ENCODE measurements around the gene KRT72. TPM values are rescaled to one million over a fixed set of nuclear protein-coding genes. Genes with fewer than 3 reads are reported as not detected.
"Not testable (repeated sequence)": the region's sequence is repeated elsewhere in the genome, so short reads cannot be mapped to it uniquely, and the experiment has no call there.

KRT72 gene
- total RNA-seq, 1 donor from 2014 or later: not detected

DNA sequence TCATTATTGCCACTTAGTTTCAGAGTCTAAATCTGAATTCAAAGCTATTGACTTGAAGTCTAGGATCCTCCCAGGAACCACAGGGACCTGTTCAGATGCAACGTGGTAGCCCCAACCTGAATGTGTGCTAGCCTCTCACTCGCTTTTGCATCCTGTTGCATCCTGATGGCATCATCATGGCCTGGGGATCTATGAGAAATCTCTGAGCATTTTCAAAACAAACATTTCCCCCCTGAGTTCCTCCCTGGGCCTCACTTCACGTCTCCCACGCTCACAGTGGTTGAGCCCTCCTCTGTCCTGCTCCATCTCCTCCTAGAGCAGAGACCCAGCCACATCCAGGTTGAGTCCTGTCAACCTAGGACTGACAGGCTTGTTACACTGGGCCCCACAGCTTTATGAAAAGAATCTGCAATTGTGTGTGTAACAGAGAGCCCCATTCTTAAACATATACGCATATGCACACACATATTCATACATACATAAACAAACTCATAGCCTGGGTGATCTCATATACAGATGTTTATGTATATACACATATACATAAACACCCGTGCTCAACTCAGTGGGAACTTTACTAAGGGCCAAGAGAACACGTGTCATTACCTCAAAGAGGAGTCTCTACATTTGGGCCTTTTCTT lies 5.4 kb upstream of the KRT72 start:
- DNase-seq (ENCODE audit: low read depth in 2 of 2): no peak

DNA sequence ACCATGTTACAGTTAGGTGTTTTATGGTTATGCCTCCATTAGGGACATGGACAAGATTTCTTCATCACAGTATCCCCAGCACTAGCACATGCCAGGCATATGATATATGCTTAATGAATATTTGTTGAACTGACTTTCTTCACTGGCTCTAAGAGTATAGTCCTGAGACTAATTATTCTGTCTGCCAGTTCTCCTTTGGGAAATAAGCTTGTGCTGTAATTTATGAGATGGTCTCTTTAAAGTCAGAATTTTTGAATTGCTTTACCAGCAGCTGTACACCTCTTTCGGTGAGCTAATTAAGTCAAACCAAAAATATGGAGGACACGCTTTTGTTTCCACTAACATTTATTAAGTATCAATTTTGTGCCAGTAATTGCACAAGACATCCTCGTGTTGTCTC lies 4.8 kb upstream of the KRT72 start:
- no peak for DNase-seq (ENCODE audit: low read depth in 2 of 2)

DNA sequence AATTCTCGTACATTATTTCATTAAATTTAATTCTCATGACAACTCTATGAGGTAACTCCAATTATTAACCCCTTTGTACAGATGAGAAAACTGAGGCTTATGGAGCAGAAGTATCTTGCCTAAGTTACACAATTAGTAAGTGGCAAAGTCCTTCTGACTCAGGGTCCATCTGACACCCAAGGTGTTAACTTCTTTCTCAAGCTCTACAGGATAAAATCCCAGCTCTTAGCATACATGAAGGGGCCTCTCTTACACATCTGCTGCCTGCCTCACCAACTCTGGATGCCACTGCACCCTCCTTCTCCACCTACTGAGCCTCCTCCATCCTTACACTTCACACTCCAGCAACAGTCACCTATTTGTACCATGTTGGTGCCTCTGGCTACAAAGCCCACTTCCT lies 4.3 kb upstream of the KRT72 start:
- no peak for DNase-seq (ENCODE audit: low read depth in 2 of 2)

DNA sequence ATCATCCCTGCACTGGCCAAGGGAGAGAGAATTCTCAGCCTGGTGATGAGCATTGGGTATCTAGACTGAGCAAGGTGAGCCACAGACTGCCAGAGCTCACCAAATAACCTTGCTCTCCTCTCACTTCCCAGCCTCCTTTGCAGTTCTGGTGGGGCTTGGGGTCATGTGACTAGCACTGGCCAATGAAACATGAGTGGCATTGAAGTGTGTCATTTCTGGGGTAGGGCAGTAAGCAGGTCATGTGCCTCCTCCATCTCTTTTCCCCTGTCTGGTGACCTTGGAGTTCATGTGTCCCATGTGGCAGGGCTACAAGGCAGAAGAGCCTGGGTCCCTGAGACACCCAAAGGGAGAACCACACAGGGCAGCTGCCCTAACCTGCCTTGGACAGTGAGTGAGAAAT lies 3.6 kb upstream of the KRT72 start:
- DNase-seq (ENCODE audit: low read depth in 2 of 2): no peak

DNA sequence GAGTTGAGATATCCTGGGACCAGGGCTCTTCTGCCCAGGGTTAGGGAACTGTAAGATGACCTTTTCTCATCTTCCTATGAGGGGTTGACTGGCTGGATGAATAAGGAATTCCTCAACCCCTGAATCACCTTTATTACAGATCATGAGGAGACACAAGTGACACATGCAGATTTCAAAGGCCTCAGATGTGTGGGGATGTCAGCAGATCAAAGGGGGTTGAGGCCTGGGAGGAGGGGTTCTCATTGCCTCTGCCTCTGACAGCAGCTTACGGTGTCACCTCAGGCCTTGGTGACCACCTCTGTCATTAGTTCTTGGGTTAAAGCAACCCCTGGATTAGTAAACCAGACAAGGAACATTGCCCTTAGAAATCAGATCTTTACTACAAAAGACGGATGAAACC lies 2.1 kb upstream of the KRT72 start:
- DNase-seq (ENCODE audit: low read depth in 2 of 2): no peak

DNA sequence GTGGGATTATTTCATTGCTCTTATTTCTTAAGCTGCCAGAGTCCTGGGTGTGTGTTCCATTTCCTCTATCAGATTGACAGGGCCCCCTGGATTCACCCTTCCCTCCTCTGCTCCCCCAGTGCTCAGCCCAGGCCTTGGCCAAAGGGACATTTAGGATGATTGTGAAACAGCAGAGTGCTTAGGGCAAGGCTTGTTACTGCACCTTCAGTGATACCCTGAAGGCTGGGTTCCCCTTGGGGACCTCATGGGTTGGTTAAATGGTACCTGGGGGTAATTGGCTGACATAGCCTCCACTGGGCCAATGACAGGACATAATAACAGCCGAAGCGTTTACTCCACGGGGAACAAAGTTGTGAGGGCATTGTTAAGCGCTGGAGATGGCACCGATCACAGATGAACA lies 1.3 kb upstream of the KRT72 start:
- DNase-seq (ENCODE audit: low read depth in 2 of 2): no peak

DNA sequence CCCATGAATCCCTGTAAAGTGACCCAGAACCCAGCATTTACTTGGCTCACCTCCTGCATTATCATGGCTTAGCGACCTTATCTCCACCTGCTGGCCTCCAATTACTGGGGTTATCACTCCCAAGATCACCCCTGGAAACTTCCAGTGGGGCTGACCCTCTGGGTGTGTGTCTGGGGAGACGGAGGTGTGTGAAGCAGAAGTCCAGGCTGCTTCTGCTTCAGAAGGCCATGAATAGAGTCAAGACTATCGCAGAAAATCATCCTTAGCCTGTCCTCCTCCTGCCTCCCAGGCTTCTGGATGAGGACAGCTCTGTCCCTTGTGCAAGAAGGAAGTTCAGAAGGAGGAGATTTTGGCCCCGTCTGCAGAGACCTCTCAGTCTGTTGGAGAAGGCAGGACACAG lies 408 bp upstream of the KRT72 start:
- DNase-seq (ENCODE audit: low read depth in 2 of 2): no peak

DNA sequence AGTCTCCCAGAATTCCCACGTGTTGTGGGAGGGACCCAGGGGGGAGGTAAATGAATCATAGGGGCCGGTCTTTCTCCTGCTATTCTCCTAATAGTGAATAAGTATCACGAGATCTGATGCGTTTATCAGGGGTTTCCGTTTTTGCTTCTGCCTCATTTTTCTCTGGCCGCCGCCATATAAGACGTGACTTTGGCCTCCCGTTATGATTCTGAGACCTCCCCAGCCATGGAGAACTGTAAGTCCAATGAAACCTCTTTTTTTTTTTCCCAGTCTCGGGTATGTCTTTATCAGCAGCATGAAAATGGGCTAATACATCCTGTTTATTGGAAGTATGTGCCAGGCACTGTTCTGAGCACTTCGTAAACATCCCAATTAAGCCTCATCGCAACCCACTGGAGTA lies 788 bp downstream of the KRT72 start:
- DNase-seq (ENCODE audit: low read depth in 2 of 2): no peak

DNA sequence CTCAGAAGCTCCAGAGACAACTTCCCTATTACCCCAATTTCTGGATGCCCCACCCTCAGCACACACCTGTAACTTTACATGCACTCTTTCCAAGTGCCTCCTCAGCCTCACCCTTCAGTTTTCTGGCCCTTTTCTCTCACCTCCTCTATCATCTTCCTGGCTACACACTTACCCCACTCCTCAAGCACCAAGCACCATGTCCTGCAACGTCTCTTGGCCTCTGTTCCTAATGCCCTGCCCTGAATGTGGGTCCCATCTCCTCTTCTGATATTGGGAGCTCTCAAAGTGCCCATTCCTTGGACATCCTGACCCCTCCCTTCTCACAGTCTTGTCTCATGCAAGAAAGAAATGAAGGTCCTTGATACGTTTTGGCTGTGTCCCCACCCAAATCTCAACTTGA lies 1.2 kb downstream of the KRT72 start:
- DNase-seq (ENCODE audit: low read depth in 2 of 2): no peak

DNA sequence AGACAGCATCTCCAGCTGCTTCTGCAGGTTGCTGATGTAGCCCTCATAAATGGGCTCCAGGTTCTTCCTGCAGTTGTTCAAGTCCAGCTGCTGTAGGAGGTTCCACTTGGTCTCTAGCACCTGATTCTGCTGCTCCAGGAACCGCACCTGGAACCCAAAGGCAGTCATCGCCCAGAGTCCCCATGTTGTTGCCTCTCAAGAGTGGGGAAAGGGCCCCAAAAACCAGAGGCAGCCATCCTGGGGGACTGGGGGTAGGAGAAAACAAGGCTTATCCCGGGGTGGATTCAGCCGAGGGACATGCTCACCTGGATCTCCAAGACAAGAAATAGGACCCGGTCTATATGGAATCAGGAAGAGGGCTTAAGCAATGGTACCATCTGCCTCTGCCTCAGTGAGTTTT lies 2.3 kb downstream of the KRT72 start:
- no peak for DNase-seq (ENCODE audit: low read depth in 2 of 2)

DNA sequence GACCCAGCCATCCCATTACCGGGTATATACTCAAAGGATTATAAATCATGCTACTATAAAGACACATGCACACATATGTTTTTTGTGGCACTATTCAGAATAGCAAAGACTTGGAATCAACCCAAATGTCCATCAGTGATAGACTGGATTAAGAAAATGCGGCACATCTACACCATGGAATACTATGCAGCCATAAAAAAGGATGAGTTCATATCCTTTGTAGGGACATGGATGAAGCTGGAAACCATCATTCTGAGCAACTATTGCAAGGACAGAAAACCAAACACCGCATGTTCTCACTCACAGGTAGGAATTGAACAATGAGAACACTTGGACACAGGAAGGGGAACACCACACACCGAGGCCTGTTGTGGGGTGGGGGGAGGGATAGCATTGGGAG lies 7.0 kb downstream of the KRT72 start:
- not testable (repeated sequence) for DNase-seq (ENCODE audit: low read depth in 2 of 2)

DNA sequence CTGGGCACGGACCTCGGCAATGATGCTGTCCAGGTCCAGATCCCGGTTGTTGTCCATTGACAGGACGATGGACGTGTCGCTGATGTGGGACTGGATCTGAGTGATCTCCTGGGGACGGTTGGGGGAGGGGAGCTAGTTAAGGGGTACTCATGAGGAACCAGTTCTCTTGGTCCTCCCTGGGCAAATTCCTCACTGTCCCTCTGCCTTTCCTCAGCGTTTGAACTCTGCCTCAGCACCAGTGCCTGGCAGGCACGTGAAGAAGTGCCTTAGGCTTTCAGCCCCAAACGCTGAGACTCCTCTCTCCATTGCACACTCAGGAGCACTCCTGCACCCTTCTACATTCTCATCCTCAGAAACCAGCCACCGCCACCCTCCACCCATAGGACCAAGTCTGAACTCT lies 9.7 kb downstream of the KRT72 start:
- DNase-seq (ENCODE audit: low read depth in 2 of 2): no peak

DNA sequence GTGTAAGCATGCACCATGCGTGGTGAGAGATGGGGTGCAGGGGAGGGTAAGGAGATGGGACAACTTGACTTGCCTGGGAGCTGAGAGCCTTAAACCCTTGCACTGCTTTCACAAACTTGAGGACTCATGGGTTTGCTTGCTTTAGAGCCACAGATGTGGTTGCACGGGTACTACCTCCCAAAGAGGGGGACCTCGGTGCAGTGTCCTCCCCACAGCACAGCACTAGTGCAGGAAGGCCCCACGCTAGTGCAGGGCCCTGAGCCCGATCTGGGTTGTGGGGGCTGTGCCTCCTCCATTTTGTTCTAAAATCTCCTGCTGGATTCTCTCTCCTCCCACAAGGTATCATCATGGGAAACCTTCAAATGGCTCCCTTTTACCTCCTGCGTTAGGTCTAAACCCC lies 11.2 kb downstream of the KRT72 start:
- no peak for DNase-seq (ENCODE audit: low read depth in 2 of 2)

DNA sequence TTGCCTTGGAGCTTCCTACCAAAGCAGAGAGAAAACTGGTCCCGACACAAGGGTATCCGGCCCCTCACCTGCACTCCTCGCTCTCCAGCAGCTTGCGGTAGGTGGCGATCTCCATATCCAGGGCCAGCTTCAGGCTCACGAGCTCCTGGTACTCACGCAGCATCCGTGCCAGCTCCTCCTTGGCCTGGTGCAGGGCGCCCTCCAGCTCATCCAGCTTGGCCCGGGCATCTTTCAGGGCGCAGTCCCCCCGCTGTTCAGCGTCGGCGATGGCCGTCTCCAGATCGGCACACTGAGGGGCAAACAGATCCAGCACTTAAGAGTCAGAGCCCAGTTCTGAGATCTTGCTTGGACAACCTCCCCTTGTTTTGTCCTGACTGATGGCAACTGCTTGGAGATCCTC lies 13.7 kb downstream of the KRT72 start:
- DNase-seq (ENCODE audit: low read depth in 2 of 2): no peak

DNA sequence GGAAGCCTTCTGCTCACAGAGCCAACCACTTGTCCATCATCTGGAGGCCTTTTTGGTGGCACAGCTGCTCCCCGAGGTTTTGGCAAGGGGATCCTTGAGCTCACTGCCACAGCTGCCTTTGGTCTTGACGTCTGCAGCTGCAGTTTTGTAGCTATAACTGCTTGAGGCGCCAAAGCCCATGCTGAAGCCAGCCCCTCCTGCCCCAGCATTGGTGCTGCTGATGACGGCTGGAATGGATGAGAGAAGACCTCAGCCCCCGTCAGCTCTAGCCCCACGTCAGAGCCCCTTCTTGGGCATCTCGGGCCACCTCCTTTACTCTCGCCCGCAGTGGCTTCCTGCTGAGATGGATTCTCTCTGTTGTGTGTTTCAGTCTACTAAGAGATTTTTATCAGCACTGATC lies 15.3 kb downstream of the KRT72 start:
- no peak for DNase-seq (ENCODE audit: low read depth in 2 of 2)

DNA sequence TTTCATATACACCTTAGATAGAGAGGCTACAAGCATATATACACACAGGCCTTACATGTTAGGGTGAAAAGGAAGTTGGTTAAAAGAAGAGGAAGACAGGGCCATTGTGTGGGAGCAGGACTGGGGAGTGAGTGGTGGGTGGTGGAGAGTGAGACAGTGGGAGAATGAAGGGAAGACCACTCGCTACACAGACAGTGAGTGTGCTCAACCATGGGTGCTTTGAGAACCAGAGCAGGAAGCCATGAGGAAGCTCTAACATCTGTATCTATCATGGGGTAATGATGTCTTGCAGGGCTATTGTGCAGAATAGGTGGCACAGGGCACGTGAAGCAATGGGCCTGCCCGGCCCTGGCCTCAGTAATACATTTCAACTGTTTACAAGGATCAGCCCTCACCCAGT lies 16.2 kb downstream of the KRT72 start:
- DNase-seq (ENCODE audit: low read depth in 2 of 2): no peak

DNA sequence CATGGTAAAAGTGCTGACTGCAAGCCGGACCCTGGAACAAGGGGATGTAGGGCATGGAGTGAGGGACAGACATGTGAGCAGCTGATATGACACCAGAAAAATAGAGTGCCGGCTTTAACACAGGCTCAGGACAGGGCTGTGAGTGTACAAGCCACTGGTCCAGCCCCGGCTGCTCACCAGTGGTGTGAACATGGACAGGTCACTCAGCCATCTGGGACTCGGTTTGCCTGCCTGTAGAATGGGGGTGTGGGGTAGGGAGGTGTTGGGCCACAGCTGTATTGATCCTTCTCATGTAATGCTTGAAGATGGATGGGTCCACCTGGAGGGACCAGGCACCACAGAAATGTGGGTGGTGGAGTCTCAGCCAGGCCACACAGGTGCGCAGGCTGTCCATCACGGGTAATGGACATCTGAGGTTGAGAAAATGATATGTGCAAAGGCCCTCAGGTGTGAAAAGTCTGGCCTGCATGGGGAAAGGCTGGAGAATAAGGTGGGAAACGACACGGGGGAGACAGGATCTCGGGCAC lies 17.0 kb downstream of the KRT72 start:
- DNase-seq (ENCODE audit: low read depth in 2 of 2): no peak

DNA sequence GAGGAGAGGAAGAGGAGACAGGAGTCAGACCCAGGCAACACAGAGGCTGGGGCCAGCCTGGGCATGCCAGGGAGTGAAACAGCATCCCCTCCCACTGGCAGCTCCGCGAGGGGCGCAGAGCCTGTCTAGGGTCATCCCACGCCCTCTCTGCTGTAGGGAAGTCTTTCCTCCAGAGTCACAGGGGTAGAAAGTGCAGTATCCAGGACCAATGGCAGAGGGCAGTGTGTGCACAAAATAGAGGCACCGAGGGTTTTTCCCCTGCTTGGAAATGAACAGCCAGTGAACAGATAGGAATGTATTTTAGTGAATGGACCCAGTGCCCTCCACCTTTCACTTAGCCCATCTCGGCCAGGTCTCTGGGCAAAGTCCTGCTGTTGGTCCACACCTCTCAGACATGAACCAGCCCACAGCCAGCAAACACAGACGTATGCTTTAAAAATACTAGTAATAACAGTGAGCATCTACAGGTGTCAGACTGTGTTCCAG lies 18.2 kb downstream of the KRT72 start:
- peak; percentile 25 to 56 for DNase-seq (ENCODE audit: low read depth in 2 of 2)

DNA sequence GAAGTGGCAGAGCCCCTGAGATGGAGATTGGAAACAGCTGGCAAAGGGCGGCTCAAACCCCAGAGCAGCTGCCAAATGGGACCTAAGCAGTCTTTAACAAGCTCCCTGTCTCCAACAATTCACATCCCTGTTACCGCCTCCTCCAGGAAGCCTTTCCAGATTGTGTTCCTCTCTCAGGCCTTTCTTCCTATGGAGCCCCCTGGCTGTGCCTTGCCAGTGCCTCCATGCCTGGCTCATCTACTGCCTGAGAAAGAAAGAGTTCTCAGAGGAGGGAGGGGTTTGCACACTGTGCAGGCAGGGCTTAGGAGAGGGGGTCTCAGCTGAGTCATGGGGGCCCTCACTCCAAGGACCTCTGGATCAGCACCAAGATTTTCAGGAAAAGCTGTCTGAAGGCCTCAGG lies 18.8 kb downstream of the KRT72 start:
- no peak for DNase-seq (ENCODE audit: low read depth in 2 of 2)

DNA sequence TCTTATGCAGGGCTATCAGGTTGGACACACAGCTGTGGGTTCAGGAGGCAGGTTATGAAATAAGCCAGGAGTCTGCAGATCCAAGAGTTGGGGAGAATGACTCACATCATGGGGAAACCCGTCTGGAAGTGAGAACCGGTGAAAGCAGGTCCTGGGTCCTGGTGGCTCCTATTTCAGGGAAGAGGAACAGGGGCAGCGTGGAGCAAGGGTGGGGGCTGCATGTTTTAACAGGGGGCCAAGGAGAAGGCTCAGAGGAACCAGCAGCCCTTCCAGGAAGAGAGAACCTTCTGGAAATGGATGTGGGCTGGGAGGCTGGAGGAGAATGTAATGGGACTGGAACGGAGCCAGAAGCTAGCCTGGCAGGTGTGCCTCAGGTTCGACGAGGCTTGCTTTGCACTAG lies 19.8 kb downstream of the KRT72 start:
- no peak for DNase-seq (ENCODE audit: low read depth in 2 of 2)

DNA sequence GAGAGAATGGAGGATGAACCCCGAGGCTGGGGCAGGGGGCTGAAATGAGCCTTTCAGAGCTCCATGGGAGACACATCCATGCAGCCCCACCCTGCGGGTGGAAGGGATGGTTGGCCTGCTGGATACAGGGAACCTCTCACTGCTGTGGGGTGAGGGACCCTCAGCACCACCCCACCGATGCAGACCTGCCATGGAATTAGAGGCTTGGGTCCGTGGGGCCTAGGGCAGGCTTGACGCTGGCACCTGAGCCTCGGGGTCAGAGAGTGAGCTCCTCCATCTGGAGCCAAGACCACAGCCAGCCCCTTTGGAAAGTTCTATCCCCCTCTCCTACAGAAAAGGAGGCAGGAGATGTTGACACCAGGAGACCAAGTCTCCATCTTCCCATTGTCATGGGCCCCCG lies 20.2 kb downstream of the KRT72 start:
- no peak for DNase-seq (ENCODE audit: low read depth in 2 of 2)

DNA sequence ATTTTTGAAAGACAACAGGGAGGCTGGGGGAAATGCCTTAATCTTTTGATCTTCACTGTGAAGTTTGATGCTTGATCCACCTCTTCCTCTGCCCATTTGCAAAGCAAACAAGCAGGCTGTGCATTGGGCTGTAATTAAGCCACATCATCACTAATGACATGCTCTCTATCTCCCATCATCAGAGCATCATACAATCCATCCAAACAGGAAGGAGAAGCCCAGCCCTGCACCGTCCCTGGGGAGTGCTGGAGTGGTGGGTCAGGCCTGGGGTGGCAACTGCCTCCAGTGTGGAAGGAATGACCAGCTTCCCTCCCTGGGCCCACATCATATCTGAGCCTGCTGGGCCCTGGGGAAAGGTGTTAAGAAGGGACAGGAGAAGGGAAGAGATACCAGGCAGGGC lies 20.8 kb downstream of the KRT72 start:
- DNase-seq (ENCODE audit: low read depth in 2 of 2): no peak

DNA sequence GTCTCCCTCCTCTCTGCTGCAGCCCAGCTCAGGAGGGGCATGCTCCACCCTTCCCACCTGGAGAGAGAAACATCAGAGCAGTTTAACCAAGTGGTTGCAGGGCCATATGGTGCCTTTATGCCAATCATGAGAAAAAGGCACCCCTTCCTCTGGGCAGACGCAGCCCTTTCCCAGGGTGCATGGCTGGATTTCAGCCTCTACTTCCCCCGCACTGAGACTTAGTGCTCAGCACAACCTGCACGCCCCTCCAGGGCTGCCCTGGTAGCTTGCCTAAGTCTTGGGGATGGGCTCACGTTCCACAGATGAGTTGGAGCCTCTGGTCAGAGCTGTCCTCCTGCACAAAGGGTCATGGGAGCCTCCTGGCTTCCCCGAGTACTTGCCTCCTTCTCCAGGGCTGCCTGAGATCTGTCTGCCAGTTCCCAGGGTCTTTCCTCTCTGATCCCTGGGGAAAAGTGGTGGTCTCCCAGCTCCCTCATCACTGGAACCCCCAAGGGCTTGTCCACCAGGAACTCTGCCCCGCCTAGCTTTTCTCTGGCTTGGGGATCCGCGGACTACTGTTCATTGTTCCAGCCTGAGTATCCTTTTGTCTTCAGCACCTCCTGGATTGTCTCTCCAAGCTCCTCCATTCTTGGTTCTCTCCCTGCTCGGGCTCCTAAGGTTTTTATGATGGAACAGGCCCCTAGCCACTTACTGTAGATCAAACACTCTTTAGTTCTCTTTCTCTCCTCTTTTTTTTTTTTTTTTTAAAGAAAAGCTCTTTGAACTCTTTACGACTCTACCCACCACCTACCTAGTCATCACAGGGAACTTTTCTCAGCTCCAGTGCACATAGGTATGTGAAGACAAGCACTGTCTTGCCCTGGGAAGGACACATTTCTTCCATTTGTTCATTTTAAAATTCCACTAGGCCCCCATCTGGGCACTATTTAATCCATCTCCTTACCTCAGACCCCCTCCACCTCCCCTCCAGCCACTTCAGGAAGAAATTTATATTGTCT lies 21.5 kb downstream of the KRT72 start:
- DNase-seq (ENCODE audit: low read depth in 2 of 2): no peak
